ENCODE results near the gene TSPO2.

The TSPO2 gene

GRCh38 chr6:41074692-41075436 lies 32.6 kb downstream of the TSPO2 start:
- in situ Hi-C loops (cut with HindIII; ENCODE audit: low sequenced_read_pairs), result loop anchor here (25.0 kb wide), 1 partner anchor 112 kb away; no protein-coding TSS in a partner anchor

GRCh38 chr6:41075651-41076626 lies 33.7 kb downstream of the TSPO2 start:
- in situ Hi-C loops (cut with HindIII; ENCODE audit: low sequenced_read_pairs), result loop anchor here (25.0 kb wide), 1 partner anchor 111 kb away; no protein-coding TSS in a partner anchor

GRCh38 chr6:41077536-41077935 lies 35.3 kb downstream of the TSPO2 start:
- in situ Hi-C loops (cut with HindIII; ENCODE audit: low sequenced_read_pairs), result loop anchor here (25.0 kb wide), 1 partner anchor 110 kb away; no protein-coding TSS in a partner anchor

- in situ Hi-C loops (cut with HindIII; ENCODE audit: low sequenced_read_pairs), result loop anchor here (25.0 kb wide), 1 partner anchor 109 kb away; no protein-coding TSS in a partner anchor
Measured at GRCh38 chr6:41078101-41078500, 35.8 kb downstream of the TSPO2 start.

GRCh38 chr6:41079080-41079479 lies 36.8 kb downstream of the TSPO2 start:
- in situ Hi-C loops (cut with HindIII; ENCODE audit: low sequenced_read_pairs), result loop anchor here (25.0 kb wide), 1 partner anchor 108 kb away; no protein-coding TSS in a partner anchor

GRCh38 chr6:41080621-41081020 lies 38.4 kb downstream of the TSPO2 start:
- in situ Hi-C loops (cut with HindIII; ENCODE audit: low sequenced_read_pairs), result loop anchor here (25.0 kb wide), 1 partner anchor 107 kb away; no protein-coding TSS in a partner anchor

- in situ Hi-C loops (cut with HindIII; ENCODE audit: low sequenced_read_pairs), result loop anchor here (25.0 kb wide), 1 partner anchor 104 kb away; no protein-coding TSS in a partner anchor
Measured at GRCh38 chr6:41083072-41083471, 40.8 kb downstream of the TSPO2 start.

- in situ Hi-C loops (cut with HindIII; ENCODE audit: low sequenced_read_pairs), result loop anchor here (25.0 kb wide), 1 partner anchor 102 kb away; no protein-coding TSS in a partner anchor
Measured at GRCh38 chr6:41085182-41085581, 42.9 kb downstream of the TSPO2 start.

GRCh38 chr6:41088451-41088850 lies 46.2 kb downstream of the TSPO2 start:
- in situ Hi-C loops (cut with HindIII; ENCODE audit: low sequenced_read_pairs), result loop anchor here (25.0 kb wide), 1 partner anchor 99 kb away; no protein-coding TSS in a partner anchor

- in situ Hi-C loops (cut with HindIII; ENCODE audit: low sequenced_read_pairs), result loop anchor here (25.0 kb wide), 1 partner anchor 96 kb away; no protein-coding TSS in a partner anchor
Measured at GRCh38 chr6:41090841-41091761, 48.8 kb downstream of the TSPO2 start.

- in situ Hi-C loops (cut with HindIII; ENCODE audit: low sequenced_read_pairs), result loop anchor here (25.0 kb wide), 1 partner anchor 95 kb away; no protein-coding TSS in a partner anchor
Measured at GRCh38 chr6:41092421-41093140, 50.3 kb downstream of the TSPO2 start.

GRCh38 chr6:41093729-41094128 lies 51.5 kb downstream of the TSPO2 start:
- in situ Hi-C loops (cut with HindIII; ENCODE audit: low sequenced_read_pairs), result loop anchor here (25.0 kb wide), 1 partner anchor 94 kb away; no protein-coding TSS in a partner anchor

Measured in DLD1 (cell line).